ENCODE measurements around the gene RFLNA.

Gene RFLNA, protein sequence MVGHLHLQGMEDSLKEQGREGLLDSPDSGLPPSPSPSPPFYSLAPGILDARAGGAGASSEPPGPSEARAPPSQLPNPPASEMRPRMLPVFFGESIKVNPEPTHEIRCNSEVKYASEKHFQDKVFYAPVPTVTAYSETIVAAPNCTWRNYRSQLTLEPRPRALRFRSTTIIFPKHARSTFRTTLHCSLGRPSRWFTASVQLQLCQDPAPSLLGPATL

DNA sequence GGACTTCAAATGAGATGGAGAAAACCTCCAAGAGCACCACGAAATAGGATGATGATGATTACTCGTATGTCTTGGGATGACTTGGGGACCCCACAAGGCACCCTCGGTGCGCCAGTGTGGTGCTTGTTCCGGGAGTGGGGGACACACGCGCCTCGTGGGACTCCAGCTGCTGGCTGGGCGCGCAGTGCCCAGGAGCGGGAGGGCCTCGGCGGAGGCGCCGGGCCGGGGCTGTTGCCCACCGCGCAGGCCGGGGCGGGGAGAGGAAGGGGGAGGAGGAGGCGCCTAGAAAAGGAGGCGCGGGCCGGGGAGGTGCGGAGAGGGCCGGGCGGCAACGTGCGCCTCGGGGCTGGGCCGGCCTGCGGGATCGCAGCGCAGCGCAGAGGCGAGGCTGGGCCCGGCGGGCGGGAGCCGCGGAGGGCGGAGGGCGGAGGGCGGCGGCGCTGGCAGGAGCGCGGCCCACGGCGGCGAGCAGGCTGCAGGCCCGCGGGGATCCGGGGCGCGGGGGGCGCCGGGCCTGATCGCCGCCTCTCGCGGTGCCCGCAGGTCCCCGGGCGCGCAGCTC is at the start of gene RFLNA:
Gene RFLNA, plus strand, starts transcription at position 314 of the 562 bp plus-strand sequence. CDS start 337 bp downstream, outside the sequence.
- no peak for FAIRE-seq

DNA sequence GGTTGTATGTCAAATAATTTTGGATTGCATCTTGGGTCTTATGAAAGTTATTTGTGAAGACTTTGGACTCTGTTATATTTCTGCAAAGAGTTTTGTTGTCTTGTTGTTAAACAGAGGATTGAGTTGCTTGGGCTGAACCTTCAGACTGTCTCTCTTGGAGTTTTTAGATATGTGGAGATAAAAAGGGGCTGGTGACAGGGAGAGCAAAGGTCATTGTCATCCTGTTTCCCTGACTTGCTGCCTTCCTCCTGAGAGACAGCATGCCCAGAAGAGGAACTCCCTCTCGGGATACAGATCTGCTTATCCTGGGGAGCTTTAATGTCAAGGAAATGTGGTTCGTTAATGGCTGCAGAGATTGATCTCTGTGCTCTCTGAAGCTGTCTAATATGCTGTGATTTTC is 47.6 kb upstream of the RFLNA start:
- FAIRE-seq = no peak

DNA sequence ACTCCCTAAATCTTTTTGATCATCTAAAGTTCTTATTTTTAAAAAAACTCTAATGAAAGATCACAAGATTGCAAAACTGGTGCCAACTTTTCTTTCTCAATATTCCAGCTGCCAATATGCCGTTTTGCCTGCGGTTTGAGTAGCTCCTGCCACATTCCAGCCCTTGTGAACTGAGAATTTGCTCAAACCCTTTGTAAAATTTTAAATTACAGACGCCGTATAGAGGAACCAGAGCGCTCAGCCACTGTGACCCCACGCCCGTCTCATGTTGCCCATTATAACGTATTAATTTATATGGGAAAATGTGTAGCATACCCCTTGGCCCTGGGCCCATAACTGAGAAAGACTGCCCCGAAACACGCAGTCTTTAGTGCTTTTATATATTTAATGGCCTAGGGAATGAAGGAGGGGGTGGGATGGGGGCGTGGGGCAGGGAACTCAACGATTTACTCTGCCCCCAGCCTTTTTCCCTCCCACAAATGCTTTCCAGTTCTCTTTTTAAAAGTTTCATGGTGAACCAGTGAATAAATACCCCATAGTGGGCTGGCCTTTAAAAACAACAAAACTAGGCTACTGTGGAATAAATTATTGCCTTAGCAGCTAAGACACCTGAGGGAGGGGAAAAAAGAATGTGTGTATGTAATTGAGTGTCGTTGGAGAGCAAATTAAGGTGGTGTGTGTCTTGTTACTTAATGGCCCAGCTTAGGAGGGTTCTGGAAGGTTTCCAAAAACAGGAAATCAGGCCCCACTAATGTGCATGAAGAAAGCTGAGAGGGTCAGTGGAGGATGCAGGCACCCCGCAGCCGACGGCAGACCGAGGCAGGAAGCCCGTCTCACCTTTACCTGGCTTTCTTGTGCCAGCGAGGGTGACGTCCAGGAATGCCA is 45.7 kb upstream of the RFLNA start:
- FAIRE-seq = no peak

DNA sequence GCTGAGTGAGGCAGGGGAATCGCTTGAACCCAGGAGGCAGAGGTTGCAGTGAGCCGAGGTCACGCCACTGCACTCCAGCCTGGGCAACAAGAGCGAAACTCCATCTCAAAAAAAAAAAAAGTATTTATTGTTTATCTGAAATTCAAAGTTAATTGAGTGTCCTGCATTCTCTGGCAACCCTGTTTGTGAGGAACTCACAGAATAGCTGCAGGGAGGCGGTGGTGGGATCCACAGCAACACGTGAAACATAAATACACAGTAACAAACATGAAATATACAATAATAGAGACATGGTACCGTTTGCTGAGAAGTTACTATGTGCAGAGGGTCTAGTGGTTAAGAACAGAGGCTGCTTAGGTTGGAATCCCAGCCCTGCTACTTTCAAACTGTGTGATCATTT is 43.7 kb upstream of the RFLNA start:
- FAIRE-seq = no peak

DNA sequence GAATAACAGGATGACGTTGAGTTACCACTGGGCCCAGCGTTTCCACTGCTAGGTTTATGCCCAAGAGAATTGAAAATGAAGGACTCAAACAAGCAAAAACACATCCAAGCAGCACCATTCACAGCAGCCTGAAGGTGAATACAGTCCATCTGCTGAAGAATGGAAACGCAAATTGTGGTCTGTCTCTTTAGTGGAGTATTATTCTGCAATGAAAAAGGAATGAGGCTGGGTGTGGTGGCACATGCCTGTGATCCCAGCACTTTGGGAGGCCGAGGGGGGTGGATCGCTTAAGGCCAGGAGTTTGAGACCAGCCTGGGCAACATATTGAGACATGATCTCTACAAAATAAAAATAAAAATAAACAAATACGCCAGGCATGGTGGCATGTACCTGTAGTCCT is 41.9 kb upstream of the RFLNA start:
- FAIRE-seq = no peak

DNA sequence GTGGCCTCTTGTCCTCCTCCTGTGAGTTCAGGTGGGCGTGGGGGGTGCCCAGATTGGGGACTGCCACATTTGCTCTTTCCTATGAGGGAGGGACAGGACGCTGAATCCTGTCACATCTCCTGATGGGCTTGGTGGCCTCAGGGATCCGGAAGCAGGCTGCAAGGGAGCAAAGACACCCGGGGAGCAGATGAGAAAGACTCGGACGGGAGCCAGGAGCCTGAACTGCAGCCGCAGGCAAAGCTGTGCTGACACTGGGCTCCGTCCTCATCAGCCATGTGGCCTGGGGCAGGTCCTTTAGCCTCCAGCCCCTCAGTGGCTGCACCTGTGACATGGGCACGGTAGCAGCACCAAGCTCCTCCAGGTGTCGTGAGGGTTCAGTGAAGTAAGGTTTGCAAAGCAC is 40.8 kb upstream of the RFLNA start:
- FAIRE-seq = no peak

DNA sequence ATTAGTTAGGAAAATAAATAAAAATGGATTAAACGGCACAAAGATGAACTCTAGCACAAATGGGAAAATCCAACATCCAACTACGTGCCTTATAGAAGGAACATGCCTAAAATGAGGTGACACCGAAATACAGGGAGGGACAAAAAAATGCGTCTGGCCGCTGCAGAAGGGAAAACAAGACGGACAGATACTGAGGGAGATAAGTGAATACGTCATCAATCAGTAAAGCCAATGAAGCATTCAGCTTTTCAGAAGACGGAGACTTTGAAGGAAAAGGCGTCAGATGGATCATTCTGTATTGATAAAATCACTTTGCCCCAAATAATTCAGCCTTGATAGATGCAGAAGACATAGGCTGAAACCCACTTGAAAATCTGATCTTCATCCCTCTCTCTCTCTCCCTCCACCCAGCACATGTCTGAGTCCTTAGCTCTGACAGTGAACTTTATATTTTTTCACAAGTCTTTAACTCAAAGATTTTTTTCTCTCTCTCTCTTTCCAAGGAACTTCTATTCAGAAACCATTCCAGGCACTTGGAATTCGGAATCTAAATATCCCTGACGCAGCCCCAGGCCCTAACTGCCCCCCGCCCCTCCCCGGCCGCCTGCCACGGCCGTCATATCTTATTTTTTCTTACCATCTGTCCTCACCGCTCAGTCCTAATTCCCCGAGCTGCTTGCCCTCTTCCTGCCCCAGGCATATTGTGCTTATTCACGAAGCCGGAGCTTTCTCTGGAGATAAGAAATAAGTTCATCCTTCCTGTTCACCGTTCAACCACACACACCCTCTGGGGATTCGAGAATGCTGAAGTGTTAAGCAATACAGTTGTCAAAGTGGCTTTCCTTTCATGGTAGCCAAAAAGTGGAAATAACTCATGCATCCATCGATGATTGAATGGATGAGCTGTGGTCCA is 35.5 kb upstream of the RFLNA start:
- no peak for FAIRE-seq

DNA sequence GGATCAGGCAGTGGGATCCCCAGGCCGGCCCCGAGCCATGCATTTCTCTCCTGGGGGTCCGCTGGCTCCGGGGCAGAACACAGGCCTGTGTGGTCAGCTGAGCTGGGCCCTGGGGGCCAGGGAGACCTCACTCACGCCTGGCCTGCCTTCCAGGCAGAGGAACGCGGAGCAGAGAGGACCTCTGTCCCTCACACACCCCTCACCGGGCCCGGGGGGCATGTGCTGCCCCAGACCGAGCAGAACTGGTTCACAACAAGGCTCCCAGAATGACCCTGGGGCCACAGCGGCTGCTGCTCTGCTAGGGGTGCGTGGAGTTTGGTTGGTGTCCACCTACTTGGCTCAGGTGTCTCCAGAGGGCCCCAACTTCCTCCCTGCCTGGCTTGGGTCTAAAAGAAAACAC is 33.0 kb upstream of the RFLNA start:
- no peak for FAIRE-seq

DNA sequence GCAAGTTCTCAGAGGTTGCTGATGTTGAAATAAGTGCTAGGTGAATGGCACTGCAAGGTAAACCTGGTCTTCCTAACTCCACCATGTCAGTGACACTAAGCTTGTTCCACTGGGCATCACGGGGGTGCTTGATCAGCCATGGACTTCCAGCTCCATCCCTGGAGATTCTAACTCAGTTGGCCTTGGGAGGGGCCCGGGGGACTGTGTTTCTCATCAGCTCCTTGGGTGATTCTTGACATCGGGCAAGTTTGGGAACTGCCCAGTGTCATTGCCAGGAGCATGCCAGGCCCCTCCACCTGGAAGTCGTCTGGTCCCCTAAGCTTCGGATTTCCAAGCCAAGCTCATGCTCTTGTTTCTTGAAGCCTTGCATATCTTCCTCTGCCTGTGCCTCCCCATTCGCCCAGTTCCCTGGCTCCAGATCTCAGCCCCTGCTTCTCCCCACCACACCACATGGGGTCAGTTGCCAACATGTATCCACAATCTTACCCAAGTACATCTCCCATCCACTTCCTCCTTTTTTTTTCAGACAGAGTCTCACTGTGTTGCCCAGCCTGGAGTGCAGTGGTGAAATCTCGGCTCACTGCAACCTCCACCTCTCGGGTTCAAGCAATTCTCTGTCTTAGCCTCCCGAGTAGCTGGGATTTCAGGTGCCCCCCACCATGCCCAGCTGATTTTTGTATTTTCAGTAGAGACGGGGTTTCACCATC is 30.7 kb upstream of the RFLNA start:
- no peak for FAIRE-seq

DNA sequence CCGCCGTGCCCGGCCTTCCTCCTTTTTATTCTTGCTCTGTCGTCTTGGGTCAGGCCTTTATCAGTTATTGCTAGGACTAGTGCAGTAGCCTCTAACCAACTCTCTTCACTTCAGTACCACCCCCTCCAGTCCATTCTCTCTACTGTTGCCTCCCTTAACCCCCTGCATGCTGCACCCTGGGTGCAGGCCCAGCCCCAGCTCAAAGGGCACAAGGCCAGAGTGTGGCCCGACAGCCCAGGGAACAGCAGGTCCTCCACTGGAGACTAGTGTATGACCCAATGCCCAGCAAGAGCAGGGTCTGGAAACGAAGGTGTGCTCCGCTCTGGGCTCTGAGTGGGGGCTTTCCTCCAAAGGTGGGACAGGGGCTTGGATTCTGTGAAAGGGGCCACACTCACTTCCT is 30.0 kb upstream of the RFLNA start:
- no peak for FAIRE-seq

DNA sequence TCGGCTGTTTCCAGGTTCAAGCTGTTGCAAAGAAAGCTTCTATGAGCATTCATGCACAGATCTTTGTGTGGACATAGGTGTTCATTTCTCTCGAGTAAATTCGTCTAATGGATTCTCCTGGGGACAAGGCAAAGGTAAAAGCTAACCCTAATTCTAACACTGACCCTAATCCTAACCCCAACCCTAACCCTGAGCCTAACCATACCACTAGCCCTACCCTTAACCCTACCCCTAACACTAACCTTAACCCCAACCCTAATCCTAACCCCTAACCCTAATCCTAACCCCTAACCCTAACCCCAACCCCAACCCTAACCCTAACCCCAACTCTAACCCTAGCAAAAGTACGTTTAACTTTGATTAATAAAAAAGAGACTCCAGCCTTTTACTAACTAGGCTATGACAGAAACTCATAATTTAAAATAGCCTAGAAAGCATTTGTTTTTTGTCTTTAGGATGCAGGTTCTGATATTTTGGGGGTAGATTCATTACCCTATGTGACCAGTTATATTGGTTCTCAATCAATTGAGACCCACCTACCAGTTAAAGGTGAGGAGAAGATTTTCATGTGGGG is 27.6 kb upstream of the RFLNA start:
- no peak for FAIRE-seq

DNA sequence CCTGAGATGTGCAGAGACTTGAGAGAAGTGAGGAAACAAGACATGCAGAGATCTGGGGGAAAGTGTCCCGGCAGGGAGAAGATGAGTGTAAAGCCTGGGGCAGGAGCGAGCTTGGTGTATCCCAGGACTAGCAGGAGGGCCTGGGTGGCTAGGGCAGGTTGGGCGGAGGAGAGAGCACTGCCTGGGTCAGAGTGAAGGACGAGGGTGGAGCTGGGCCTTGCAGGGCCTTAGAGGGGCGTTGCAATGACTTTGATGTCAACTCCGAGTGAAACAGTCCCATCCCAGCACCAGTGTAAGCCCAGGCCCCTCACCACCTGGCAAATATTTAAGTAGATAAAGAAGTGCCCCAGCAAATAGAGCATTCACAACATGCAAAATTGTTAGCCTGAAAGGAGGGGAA is 24.2 kb upstream of the RFLNA start:
- no peak for FAIRE-seq

DNA sequence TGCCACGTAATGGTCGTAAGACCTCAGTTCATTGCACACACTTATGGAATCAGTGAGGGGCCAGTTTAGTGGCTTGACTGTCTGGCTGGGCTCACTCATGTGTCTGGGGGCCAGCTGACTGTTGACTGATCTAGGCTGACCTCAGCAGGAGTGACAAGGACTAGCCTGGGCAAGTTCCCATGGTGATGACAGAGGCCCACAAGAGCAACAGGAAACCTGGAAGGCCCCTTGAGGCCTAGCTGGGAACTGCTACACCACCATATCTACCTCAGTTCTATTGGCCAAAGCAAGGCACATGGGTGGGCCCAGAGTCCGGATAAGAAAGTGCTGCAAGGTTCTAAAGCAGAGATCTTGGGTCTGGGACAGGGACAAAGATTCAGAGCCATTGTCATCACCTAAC is 21.3 kb upstream of the RFLNA start:
- no peak for FAIRE-seq

DNA sequence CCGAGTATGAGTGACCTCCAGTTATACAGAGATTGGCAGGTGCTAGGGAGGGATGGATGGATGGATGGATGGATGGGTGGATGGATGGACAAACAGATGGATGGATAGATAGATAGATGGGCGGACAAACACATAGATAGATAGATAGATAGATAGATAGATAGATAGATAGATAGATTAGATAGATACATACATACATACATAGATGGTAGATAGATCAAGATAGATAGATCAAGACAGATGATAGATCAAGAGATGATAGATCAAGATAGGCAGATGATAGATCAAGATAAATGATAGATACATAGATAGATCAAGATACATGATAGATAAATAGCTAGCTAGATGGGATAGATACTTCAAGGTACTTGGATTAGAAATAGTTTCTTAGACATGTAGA is 18.6 kb upstream of the RFLNA start:
- no peak for FAIRE-seq

DNA sequence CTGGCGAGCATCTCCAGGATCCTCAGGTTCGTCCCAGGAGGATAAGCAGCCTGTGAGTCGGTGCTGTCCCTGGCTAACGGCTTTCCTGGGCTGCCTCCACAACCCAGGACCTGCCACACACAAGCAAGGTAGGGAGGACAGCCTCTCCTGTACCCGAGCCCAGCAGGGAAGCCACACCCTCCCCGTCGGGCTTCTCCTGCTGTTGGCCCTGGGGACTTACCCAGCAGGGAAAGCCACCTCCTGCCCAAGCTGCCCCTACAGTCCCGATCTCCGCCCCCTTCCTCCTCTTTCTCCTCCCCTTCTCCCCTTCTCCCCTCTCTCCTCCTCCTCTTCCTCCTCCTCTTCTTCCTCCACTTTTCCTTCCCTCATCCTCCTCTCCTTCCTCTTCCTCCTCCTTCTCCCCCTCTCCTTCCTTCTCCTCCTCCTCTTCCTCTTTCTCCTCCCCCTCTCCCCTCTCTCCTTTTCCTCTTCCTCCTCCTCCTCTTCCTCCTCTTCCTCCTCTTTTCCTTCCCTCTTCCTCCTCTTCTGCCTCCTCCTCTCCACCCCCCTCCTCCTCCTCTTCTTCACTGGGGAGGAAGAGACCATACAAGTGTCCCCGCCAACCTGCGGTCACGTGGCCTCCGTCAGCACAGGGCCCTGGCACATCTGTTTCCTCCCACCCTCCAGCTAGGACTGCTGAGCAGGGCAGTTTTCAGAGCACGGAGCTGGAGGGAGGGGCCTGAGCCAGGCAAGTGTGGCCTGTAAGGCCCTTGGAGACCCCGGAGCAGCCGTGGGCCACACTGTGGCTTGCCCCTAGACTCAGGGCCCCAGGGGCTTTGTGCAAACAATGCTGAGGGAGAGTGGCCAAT is 17.3 kb upstream of the RFLNA start:
- no peak for FAIRE-seq

DNA sequence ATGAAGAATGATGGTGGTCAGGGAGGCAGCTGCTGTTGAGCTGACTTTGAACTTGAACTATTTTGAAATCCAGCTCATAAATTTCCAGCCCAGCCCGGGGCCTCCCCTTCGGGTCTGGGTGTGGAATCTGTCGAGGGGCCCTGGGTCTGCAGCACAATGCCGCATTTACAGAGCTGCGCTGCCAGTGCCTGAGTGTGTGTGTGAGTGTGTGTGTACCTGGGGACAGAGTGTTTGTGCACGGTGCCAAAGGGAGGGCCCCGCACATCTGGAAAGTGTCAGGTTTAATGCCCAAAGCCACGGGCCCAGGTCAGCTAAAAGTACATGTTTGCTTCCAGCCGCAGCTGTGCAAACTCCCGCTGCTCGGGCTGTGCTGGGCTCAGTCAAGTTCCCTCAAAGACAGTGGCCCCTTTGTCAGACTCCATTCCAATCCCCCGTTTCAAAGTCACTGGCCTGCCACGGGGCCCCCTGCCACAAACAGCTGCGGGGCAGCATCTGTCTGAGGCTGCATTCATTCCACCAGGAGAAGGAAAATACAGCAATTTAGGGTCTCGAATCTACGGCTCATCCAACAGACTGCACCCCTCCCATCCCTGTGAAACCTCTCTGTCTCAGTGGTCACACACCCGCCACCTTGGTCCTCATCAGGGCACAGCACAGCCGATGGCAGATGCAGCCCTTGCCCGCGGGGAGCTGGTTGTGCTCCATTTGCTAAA is 16.3 kb upstream of the RFLNA start:
- no peak for FAIRE-seq

DNA sequence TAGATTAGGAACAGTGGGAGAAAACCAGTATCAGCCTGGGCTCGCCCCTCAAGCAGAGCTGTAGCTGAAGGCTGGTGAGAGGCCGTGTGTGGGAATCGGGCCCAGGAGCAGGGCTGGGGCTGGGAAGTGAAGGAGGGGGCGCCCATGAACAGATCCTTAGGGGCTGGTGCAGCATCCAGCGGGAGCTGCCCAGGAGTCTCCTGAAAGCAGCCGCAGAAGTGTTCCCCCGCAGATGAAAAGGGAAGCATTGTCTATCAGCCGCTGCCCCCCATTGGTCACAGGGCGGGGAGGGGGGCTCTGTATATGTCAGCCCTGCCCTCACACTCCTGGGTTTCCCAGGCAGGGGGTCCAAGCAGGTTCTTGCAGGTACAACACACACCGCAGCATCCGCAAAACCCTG is 15.6 kb upstream of the RFLNA start:
- FAIRE-seq = no peak

DNA sequence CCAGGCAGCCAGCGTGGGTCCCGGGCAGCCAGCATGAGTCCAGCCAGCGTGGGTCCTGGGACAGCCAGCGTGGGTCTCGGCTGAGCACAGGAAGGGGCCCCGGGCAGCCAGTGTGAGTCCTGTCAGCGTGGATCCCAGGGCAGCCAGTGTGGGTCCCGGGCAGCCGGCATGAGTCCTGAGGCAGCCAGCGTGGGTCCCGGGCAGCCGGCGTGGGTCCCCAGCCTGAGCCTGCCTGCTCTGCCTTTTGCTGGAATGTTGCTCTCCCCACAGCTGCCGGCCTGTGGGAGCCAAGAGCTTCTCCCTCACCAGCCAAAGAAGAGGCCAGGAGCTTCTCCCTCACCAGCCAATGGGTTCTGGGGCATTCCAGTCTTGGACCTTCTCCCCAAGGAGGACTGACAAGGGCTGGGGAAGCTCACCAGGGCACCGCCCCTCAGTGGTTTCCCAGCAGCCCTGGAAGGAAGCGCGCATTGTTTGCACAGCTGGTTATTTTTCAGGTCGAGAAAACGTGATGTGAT is 15.0 kb upstream of the RFLNA start:
- FAIRE-seq = no peak

DNA sequence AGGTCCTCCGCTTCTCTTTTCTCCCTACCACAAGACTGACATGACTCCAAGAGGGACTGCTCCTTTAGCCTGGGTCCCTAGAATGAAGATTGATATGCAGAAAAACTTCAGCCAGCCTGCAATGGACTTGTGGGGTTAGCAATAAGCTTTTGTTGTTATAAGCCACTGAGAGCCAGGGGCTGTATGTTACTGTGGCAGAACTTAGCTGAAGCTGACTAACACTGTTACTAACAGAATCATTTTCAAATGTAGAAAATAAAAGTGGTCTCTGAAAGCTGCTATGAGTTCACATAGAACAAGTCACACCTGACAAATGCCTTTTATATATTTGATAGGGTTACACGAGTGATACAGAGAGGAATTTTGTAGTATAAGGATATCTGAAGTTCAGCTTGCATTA is 13.6 kb upstream of the RFLNA start:
- no peak for FAIRE-seq

DNA sequence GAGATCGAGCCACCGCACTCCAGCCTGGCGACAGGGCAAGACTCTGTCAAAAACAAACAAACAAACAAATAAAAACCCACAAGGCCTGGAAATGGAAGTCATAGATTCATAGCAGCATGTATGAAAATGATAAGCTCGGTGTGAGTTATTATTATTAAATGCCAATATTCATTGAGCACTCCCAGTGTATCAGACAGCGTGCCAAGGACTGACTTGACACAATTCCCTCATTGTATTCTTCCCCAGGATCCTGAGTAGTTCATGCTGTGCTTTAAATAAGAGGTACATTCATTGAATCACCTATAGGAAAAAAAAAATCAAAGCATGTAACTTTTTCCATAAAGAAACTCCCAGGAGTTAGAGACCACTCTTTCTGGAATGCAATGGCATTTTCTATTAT is 12.6 kb upstream of the RFLNA start:
- no peak for FAIRE-seq

Data from TTC549 (cell line).